HEK293T (cell line): ENCODE data around the gene NOXO1.

Source experiments
- ARNT ChIP-seq: fragments of 450-650 bp; IDR thresholded peaks from 2 replicates; pipeline ENCODE4 v1.6.1; 2017; ENCODE audit warnings: mild to moderate bottlenecking
- BHLHE40 ChIP-seq: fragments of 450-650 bp; IDR thresholded peaks from 2 replicates; pipeline ENCODE4 v1.6.1; 2016; ENCODE audit warnings: mild to moderate bottlenecking, moderate library complexity, borderline replicate concordance
- CTBP1 ChIP-seq: fragments of 450-650 bp; IDR thresholded peaks from 2 replicates; pipeline ENCODE4 v1.6.1; 2016; ENCODE audit warnings: borderline replicate concordance
- ELF4 ChIP-seq: fragments of 450-650 bp; IDR thresholded peaks from 2 replicates; pipeline ENCODE4 v1.6.1; 2017; ENCODE audit warnings: antibody characterized with exemption
- FOXA1 ChIP-seq: fragments of 450-650 bp; IDR thresholded peaks from 2 replicates; pipeline ENCODE4 v1.6.1; 2016; ENCODE audit warnings: mild to moderate bottlenecking
- FOXK2 ChIP-seq: fragments of 450-650 bp; IDR thresholded peaks from 2 replicates; pipeline ENCODE4 v1.6.1; 2016; ENCODE audit warnings: mild to moderate bottlenecking
- FOXM1 ChIP-seq: fragments of 450-650 bp; IDR thresholded peaks from 2 replicates; pipeline ENCODE4 v1.6.1; 2017; ENCODE audit warnings: mild to moderate bottlenecking, borderline replicate concordance
- LEF1 ChIP-seq: fragments of 450-650 bp; IDR thresholded peaks from 2 replicates; pipeline ENCODE4 v1.6.1; 2017; ENCODE audit warnings: mild to moderate bottlenecking, borderline replicate concordance
- SP1 ChIP-seq: fragments of 450-650 bp; IDR thresholded peaks from 2 replicates; pipeline ENCODE4 v1.6.1; 2017
- SUZ12 ChIP-seq: fragments of 450-650 bp; IDR thresholded peaks from 2 replicates; pipeline ENCODE4 v1.6.1; 2016; ENCODE audit warnings: mild to moderate bottlenecking
- TARDBP ChIP-seq: fragments of 450-650 bp; IDR thresholded peaks from 2 replicates; pipeline ENCODE4 v1.6.1; 2016
- ZNF384 ChIP-seq: fragments of 450-650 bp; IDR thresholded peaks from 2 replicates; pipeline ENCODE4 v1.6.1; 2016

- TF ChIP-seq SP1 = no peak
- TF ChIP-seq BHLHE40 = no peak
- TF ChIP-seq FOXK2 = no peak
- TF ChIP-seq ARNT = no peak
- no peak for TF ChIP-seq FOXA1
- TF ChIP-seq ZNF384 = no peak
- TF ChIP-seq LEF1 = no peak
- no peak for TF ChIP-seq SUZ12
- TF ChIP-seq CTBP1 = no peak
- TF ChIP-seq FOXM1 = no peak
- TF ChIP-seq ELF4 = no peak
- TF ChIP-seq TARDBP = no peak
Measured at GRCh38 chr16:1950047-1950446, 31.2 kb downstream of the NOXO1 start.
